Prostate gland (tissue), 2 donors: ENCODE measurements around the gene SLC25A5. TPM values are rescaled to one million over a fixed set of nuclear protein-coding genes. Genes with fewer than 3 reads are reported as not detected.

ENCODE experiments used
- DNase-seq: peaks from one replicate; pipeline ENCODE4 v3.0.0-alpha.2; 2019; ENCODE audit warnings: low spot score
- H3K27ac ChIP-seq, 2 donors: fragments of 200-600 bp; sonication (generic); 2 replicates each; pipeline ENCODE4 v1.5.1; 2017 to 2019
- H3K27me3 ChIP-seq: fragments of 200-600 bp; sonication (generic); replicated peaks from 2 replicates; pipeline ENCODE4 v1.5.1; 2019; ENCODE audit not compliant: insufficient read depth
- H3K36me3 ChIP-seq, 2 donors: fragments of 200-600 bp; sonication (generic); 1 replicate in 1 of 2; 2 replicates in 1 of 2; pipeline versions ENCODE4 v1.5.1 to v1.8.1; 2017 to 2019
- H3K4me1 ChIP-seq: fragments of 200-600 bp; sonication (generic); replicated peaks from 2 replicates; pipeline ENCODE4 v1.5.1; 2019
- H3K4me3 ChIP-seq, 2 donors: fragments of 200-600 bp; sonication (generic); 2 replicates each; pipeline ENCODE4 v1.5.1; 2017 to 2019
- H3K9me3 ChIP-seq: fragments of 200-600 bp; sonication (generic); 2 replicates; pipeline ENCODE4 v1.5.1; 2017
- CTCF ChIP-seq, 4 experiments: fragments of 200-600 bp in 2 of 4; fragments of 450-650 bp in 2 of 4; sonication (generic) in 2 of 4; IDR thresholded peaks; 1 replicate in 3 of 4; 2 replicates in 1 of 4; pipeline ENCODE4 v1.5.1; 2016 to 2019; ENCODE audit warnings: antibody characterized with exemption in 4 of 4, mild to moderate bottlenecking in 2 of 4, moderate library complexity in 2 of 4
- POLR2A ChIP-seq: fragments of 450-650 bp; IDR thresholded peaks from one replicate; pipeline ENCODE4 v1.6.1; 2016; ENCODE audit warnings: antibody characterized with exemption, mild to moderate bottlenecking
- POLR2AphosphoS5 ChIP-seq: sonication (generic); formaldehyde crosslinking; IDR thresholded peaks from one replicate; pipeline ENCODE4 v1.6.1; 2017; ENCODE audit warnings: antibody characterized with exemption
- WGBS: methylation state at CpG from one replicate; pipeline ENCODE4 v1.1.5; 2018; 5-methylcytosine and 5-hydroxymethylcytosine counted together
- intact Hi-C: fragments of 100-400 bp; cut with DNase I; formaldehyde crosslinking; loops from one replicate; pipeline ENCODE4 v1.14.2; 2022
- total RNA-seq, 2 donors: library from RNA; depleted of rRNA; stranded (reverse); fragments of >200 nt; gene quantifications; one replicate each; pipeline ENCODE4 v1.1.0, GENCODE V29; 2016

The SLC25A5 gene
- total RNA-seq, 2 donors from 2014 or later: 230 to 237 TPM

GRCh38 chrX:119505945-119506344 lies 37.7 kb downstream of the SLC25A5 start:
- Histone ChIP-seq H3K27me3 (no peaks in the 10 kb centered on the region), H3K36me3 (no peaks in the 10 kb centered on the region), H3K9me3 (no peaks in the 10 kb centered on the region), H3K4me3 (no peak overlapping the region), H3K27ac (no peak overlapping the region), H3K4me1 (no peaks in the 10 kb centered on the region)
- intact Hi-C loops: no loop called here
- WGBS: 86% methylated on average over 4 of the region's 4 CpGs
- no peak for DNase-seq
- TF ChIP-seq CTCF (IDR thresholded peaks at IDR 0.05) (no peak), POLR2AphosphoS5 (no peak), POLR2A (no peak)

DNA sequence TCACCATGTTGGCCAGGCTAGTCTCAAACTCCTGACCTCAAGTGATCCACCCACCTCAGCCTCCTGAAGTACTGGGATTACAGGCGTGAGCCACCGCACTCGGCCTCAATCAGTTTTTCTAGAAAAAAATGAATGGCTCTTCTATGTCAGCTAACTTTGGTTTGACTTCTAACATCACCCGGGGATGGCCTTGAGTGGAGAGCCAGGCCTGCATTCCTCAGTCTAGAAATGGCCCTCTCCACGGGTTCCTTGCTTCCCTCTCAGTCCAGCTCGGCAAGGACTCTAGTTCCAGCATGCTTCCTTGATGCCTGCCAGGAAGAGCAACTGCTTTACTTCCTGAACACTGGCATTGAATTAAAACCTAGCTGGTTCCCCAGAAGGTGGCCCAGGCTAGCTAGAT lies 39.0 kb downstream of the SLC25A5 start:
- no peak overlapping the region for H3K27ac ChIP-seq
- DNase-seq: no peak
- no peaks in the 10 kb centered on the region for H3K9me3 ChIP-seq
- TF ChIP-seq POLR2AphosphoS5: no peak
- no peak for TF ChIP-seq POLR2A
- no peak for TF ChIP-seq CTCF (IDR thresholded peaks at IDR 0.05)
- H3K4me3 ChIP-seq: no peak overlapping the region
- no peaks in the 10 kb centered on the region for H3K4me1 ChIP-seq
- H3K36me3 ChIP-seq: no peaks in the 10 kb centered on the region
- 77% methylated on average over 5 of the region's 6 CpGs for WGBS
- intact Hi-C loops: no loop called here
- no peaks in the 10 kb centered on the region for H3K27me3 ChIP-seq

- Histone ChIP-seq H3K27ac (no peak overlapping the region), H3K27me3 (no peaks in the 10 kb centered on the region), H3K4me3 (no peak overlapping the region), H3K4me1 (no peaks in the 10 kb centered on the region), H3K9me3 (no peaks in the 10 kb centered on the region), H3K36me3 (no peaks in the 10 kb centered on the region)
- TF ChIP-seq POLR2A: no peak
- peak; percentile 56 for TF ChIP-seq POLR2AphosphoS5
- TF ChIP-seq CTCF (IDR thresholded peaks at IDR 0.05): peak; percentile 21 to 79 (median 61)
- intact Hi-C loops: loop anchor here (10.0 kb wide), 1 partner anchor 63 kb away; the partner anchor contains the start of gene UBE2A
- 20% methylated on average over 9 of the region's 14 CpGs for WGBS
- DNase-seq: peak; percentile 60
These were observed 44.0 kb downstream of the SLC25A5 start for GRCh38 chrX:119512146-119512800.

GRCh38 chrX:119516157-119516702 lies 48.0 kb downstream of the SLC25A5 start:
- intact Hi-C loops: loop anchor here (10.0 kb wide), 1 partner anchor 59 kb away; the partner anchor contains the start of gene UBE2A
- H3K9me3 ChIP-seq: no peaks in the 10 kb centered on the region
- no peak overlapping the region for H3K27ac ChIP-seq
- no peak overlapping the region for H3K4me3 ChIP-seq
- TF ChIP-seq POLR2AphosphoS5: no peak
- peak; percentile 33 to 70 (median 54) for TF ChIP-seq CTCF (IDR thresholded peaks at IDR 0.05)
- H3K36me3 ChIP-seq: no peaks in the 10 kb centered on the region
- no peaks in the 10 kb centered on the region for H3K27me3 ChIP-seq
- H3K4me1 ChIP-seq: no peaks in the 10 kb centered on the region
- DNase-seq: no peak
- 31% methylated on average over 5 of the region's 5 CpGs for WGBS

DNA sequence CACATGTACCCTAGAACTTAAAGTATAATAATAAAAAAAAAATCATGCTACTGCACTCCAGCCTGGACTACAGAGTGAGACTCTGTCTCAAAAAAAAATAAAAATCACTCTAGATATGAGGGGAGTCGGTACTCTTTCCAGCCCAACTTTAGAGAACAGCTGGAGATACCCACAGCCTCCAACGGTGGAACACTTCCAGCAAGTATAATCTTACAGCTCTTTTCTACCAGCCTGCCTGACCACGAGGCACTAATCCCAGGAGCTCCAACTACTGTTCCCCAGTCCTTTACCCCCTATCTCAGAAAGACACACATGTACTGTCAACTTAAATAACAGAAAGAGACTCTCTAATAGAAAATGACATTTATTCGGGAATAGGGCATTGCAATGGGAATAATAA lies 50.1 kb downstream of the SLC25A5 start:
- no peak for DNase-seq
- intact Hi-C loops: loop anchor here (10.0 kb wide), 1 partner anchor 56 kb away; the partner anchor contains the start of gene UBE2A
- no peak for TF ChIP-seq CTCF (IDR thresholded peaks at IDR 0.05)
- TF ChIP-seq POLR2A: no peak
- TF ChIP-seq POLR2AphosphoS5: no peak
- H3K27me3 ChIP-seq: no peaks in the 10 kb centered on the region
- H3K27ac ChIP-seq: no peak overlapping the region
- H3K36me3 ChIP-seq: no peaks in the 10 kb centered on the region
- 63% methylated on average over 4 of the region's 4 CpGs for WGBS
- H3K9me3 ChIP-seq: no peaks in the 10 kb centered on the region
- H3K4me3 ChIP-seq: no peak overlapping the region
- no peaks in the 10 kb centered on the region for H3K4me1 ChIP-seq
